Measurements from ENCODE around the gene CCDC144A. TPM values are rescaled to one million over a fixed set of nuclear protein-coding genes. Genes with fewer than 3 reads are reported as not detected.
A peak's percentile ranks its signal among the peaks of the same experiment; 100 is the strongest.
"Not testable (repeated sequence)": the region's sequence is repeated elsewhere in the genome, so short reads cannot be mapped to it uniquely, and the experiment has no call there.

CCDC144A gene, protein sequence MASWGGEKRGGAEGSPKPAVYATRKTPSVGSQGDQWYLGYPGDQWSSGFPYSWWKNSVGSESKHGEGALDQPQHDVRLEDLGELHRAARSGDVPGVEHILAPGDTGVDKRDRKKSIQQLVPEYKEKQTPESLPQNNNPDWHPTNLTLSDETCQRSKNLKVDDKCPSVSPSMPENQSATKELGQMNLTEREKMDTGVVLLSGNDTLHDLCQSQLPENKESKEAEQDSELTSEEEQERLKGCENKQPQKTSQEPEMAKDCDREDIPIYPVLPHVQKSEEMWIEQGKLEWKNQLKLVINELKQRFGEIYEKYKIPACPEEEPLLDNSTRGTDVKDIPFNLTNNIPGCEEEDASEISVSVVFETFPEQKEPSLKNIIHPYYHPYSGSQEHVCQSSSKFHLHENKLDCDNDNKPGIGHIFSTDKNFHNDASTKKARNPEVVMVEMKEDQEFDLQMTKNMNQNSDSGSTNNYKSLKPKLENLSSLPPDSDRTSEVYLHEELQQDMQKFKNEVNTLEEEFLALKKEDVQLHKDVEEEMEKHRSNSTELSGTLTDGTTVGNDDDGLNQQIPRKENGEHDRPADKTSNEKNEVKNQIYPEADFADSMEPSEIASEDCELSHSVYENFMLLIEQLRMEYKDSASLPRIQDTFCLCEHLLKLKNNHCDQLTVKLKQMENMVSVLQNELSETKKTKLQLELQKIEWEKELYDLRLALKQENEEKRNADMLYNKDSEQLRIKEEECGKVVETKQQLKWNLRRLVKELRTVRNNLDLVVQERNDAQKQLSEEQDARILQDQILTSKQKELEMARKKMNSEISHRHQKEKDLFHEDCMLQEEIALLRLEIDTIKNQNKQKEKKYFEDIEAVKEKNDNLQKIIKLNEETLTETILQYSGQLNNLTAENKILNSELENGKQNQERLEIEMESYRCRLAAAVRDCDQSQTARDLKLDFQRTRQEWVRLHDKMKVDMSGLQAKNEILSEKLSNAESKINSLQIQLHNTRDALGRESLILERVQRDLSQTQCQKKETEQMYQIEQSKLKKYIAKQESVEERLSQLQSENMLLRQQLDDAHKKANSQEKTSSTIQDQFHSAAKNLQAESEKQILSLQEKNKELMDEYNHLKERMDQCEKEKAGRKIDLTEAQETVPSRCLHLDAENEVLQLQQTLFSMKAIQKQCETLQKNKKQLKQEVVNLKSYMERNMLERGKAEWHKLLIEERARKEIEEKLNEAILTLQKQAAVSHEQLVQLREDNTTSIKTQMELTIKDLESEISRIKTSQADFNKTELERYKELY (N-terminal part only)
- 4.3 TPM for total RNA-seq

DNA sequence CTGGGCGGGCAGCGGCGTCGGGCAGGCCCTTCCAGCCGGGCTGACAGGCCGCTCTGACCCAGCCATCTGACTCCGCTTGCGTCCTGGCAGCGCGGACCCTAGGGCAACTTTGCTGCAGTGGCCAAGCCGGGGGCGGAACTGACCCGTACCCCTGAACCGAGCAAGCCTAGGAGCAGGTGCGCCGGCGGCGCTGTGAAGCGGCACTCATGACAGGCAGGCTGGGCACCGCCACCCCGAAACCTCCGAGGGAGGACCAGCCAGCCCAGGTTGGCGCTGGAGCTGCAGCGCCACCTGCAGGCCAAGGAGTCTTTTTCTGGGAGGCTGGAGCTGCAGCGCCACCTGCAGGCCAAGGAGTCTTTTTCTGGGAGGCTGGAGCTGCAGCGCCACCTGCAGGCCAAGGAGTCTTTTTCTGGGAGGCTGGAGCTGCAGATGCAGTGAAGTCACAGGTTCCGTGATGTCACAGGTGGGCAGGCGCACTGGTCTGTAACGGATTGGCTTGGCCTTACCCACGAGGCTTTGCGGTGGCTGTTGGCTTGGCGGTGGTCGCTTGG, at the start of gene CCDC144A:
Gene CCDC144A (plus strand): TSS at position 511 of the 551 bp plus-strand sequence. CDS start 160 bp downstream, outside the sequence.
- DNase-seq (ENCODE audit: low read depth in 2 of 3, low spot score in 2 of 3): peak in 2 of 3 donors; percentile 50 to 52

DNA sequence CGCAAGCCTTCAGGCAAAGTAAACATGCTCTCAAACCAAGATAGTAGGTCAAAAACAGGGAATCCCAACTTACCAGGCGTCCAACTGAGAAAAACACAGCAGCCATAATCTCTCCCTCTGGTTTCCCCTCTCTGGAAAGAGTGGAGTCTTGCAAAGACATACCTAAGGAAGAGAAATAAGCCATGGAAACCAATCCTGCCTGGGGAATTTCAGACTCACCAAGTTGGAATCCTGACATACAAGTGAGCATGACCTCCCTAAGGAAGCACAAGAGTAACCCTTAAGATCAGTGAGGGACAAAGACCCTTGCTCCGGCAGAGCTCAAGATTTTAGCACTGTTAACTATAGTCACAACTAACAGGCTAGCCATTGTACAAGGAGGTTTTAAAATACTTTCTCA, 40.5 kb upstream of the CCDC144A start:
- no peak for DNase-seq (ENCODE audit: low read depth in 2 of 3, low spot score in 2 of 3)

DNA sequence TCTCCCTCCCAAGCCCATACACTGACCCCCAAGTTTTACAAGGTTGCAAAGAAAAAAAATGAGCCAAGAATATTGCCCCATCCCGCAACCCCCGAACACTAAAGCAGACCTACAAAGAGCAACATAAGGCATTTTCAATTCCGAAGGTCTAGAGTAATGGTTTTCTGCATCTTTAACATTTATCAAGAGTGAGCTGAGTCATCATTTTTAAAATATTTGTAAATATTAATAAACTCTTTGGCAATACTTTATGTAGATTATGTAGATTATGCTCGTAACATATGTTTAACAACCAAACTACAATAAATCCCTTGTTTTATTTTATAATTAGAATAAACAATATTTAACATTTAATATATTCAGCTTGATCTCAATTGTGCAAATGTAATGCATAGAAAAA, 37.8 kb upstream of the CCDC144A start:
- DNase-seq (ENCODE audit: low read depth in 2 of 3, low spot score in 2 of 3): no peak

DNA sequence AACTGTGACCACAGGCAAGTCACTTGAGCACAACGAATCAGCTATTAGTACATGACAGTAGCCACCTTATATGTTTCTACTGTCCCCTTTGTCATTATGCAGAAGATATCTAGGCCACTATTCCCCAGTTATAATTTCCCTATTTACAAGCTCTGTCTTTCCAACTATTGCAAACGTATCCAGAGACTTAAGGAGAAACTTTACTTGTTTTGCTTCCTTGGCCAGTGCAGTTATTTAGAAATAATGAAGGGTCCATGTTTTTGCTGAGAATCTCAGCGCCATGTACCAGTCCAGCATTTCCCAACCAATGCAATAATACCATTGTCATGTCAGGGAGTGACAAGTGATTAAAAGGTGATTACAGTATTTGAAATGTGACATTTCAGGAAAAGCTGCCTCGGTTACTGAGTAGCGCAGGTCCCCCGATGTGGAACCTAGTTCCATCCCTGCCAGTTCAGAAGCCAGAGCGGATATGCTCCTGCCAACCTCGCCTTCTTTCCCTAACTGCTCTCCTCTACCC, 37.1 kb upstream of the CCDC144A start:
- no peak for DNase-seq (ENCODE audit: low read depth in 2 of 3, low spot score in 2 of 3)

DNA sequence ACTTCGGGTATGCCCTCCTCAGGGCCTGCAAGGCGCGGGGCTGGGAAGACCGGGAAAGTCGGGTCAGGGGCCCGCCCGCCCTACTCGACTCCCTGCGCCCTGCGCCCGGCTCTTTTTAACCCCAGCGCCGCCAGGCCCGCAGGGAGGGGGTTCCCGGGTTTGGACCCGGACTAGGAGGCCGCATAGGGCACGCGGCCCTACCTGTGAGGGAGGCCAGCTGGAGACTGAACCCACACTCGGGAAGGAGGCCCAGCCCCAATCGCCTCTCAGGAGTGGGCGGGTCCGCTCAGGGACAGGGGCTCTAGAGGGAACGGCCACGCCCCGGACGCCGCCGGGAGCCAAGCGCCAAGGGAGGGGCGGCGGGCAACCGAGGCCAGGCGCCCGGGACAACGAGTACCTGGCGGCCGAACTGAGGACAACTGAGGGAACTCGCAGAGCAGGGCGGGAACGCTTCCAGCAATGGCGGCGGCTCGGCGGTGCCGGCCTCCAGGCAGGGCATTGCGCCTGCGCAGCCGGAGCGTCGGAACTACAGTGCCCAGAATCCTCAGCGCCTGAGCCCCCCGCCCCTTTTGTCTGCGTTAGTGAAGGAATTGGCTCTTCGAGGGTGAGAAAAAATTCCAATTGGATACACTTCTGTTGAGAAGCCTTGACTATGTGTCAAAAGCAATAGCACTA, 36.5 kb upstream of the CCDC144A start, which contains the start of gene ZNF624:
Gene ZNF624 (minus strand): TSS at position 484 of the 675 bp plus-strand sequence.
- DNase-seq (ENCODE audit: low read depth in 2 of 3, low spot score in 2 of 3): peak; percentile 69 to 87 (median 83)

DNA sequence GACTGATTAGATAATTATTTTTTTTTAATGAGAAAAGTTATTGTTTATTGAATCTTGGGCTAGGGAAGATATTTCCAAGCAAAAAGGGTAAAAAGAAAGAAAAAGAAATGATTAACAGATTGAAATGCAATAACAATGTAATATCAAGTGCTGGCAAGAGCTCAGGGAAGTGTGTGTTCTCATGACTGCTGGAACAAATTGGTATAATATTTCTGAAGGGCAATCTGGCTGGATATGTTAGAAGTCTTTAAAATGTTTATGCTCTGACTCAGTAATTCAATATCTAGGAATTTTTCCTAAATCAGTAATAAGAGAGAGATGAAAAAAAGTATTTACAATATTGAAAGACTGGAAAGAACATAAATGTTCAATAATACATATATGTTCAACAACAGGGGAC, 28.8 kb upstream of the CCDC144A start:
- no peak for DNase-seq (ENCODE audit: low read depth in 2 of 3, low spot score in 2 of 3)

DNA sequence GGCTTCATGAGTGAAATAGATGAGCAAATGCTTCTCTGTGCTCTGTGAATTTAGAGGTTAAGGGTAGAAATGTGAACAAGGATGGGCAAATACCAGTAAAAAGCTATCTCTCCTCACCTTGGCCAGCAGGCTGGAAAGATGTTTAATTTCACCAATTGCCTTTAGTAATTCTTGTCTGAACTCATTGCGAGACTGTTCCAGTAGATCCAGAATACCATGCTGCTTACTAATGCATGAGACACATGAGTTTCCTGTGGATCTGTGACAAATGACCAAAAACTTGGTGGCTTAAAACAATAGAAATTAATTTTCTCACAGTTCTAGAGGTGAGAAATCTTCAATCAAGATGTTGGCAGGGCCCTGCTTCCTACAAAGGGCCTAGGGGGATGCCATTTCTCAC, 27.1 kb upstream of the CCDC144A start:
- DNase-seq (ENCODE audit: low read depth in 2 of 3, low spot score in 2 of 3): no peak

DNA sequence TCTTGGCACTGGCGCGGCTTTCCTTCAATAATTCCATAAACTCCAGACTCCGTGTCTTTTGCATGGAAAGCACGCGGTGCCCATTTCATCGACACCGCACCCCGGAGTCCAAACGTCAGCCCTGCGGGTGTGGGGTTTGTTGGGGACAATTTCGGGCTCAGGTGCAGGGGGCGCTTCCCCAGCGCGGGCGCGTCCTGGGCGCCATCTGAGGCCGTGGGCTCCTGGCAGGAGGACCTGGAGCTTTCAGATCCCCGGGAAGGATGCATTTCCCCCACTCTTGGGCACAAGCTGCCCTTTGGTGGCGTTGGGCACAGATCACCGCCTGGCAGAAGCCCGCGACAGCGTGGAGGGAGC, 23.5 kb upstream of the CCDC144A start:
- DNase-seq (ENCODE audit: low read depth in 2 of 3, low spot score in 2 of 3): not testable (repeated sequence)

DNA sequence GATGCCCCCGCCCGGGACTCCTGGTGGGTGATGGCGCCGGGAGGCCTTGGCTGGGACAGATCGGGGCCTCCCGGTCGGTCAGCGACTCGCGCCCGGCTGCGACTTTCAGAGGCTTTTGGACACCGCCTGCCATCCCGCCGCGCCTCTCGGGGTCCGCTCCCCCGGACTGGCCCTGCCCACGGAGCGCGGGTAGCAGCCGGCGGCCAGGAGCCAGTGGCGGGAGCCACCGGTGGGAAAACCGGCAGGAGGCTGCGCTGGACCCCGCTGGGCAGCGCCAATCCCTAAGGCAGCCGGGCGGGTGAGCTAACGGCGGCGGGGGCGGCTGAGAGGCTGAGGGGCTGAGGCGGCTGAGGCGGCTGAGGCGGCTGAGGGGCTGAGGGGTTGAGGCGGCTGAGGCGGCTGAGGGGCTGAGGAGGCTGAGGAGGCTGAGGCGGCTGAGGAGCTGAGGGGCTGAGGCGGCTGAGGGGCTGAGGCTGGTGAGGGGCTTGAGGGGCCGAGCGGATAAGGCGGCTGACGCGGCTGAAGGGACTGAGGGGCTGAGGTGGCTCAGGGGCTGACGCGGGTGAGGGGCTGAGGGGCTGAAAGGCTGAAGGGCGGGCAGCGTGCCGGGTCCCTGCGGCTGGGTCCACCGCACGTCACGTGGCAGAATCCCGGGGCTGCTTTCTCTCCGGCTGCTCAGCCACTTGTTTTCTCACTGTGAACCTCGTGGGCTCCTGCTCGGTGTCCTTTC, 23.0 kb upstream of the CCDC144A start:
- DNase-seq (ENCODE audit: low read depth in 2 of 3, low spot score in 2 of 3): peak in 1 of 3 donors; percentile 32

DNA sequence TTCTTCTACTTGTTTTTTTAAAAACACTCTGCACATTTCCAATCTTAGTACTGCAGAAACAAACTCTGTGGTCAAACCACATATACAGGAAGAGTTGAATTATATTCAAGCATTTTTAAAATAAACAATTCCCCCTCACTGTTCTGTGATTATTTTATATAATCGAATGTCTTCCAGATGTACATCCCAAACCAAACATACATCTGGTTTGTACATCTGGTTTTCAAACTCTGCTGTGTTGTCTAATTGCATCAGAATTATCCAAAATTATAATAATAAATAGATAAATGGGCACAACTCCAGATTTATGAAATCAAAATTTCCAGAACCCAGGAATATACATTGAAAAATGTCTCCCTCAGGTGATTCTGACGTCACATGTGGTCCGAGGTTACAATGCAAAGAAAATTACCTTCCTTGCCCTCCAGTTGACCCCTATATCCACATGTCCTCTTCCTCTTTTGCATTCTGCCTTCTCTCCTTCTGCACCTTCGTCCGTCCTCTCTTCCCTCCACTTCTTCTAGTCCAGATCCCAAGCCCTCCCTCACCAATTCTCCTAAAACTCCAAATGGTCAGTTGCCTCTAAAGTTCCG, 13.3 kb upstream of the CCDC144A start:
- no peak for DNase-seq (ENCODE audit: low read depth in 2 of 3, low spot score in 2 of 3)

DNA sequence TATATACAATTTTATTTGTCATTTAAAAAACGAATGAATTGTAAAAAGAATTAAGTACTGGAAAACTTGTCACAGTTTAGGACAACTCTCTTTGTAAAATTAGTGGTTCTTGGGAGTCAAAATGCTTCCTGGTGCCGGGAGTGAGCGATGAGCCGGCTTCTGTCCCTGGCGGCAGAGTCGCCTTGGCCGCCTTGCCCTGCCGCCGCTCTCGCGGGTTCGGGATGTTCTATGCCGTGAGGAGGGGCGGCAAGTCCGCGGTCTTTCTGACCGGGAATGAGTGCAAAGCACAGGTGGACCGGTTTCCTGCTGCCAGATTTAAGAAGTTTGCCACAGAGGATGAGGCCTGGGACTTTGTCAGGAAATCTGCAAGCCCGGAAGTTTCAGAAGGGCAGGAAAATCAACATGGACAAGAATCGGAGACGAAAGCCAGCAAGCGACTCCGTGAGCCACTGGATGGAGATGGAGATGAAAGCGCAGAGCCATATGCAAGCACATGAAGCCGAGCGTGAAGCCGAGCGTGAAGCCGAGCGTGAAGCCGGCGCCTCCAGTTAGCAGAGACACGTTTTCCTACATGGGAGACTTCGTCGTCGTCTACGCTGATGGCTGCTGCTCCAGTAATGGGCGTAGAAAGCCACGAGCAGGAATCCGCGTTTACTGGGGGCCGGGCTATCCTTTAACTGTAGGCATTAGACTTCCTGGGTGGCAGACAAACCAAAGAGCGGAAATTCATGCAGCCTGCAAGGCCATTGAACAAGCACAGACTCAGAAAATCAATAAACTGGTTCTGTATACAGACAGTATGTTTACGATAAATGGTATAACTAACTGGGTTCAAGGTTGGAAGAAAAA, 6.5 kb upstream of the CCDC144A start:
- DNase-seq (ENCODE audit: low read depth in 2 of 3, low spot score in 2 of 3): not testable (repeated sequence)

DNA sequence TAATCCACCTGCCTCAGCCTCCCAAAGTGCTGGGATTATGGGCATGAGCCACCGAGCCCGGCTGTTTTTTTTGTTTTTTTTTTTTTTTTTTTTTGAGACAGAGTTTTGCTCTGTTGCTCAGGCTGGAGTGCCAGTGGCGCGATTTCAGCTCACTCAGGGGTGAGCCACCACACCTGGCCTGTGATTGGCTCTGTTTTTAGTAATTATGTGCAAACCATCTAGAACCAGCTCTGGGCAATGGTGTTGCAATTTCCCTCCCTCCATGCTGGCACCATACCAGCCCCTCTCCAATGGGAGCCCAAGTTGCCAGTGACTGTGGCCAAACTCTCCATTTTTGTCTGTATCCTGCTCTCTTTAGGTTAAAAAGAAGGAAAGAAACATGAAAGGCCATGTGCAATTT, 4.0 kb upstream of the CCDC144A start:
- DNase-seq (ENCODE audit: low read depth in 2 of 3, low spot score in 2 of 3): not testable (repeated sequence)

DNA sequence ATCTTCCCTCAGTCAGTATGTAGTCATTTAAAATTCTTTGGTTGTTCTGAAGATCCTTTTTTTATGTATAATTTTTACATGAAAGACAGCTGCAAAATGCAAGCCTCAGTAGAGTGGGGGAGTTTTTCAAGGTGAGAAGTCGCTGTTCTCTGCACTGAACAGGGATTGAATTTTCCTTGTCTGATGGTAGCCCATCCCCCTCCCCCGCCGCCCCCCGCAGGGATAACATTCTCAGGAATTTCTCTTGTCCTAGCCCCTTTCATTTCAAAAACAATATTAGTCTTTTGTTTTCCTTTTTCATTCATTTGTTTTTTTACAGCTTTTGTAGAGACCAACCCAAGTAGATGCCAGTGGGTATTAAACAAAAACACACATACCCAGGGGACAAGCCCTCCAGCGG, 2.9 kb upstream of the CCDC144A start:
- DNase-seq (ENCODE audit: low read depth in 2 of 3, low spot score in 2 of 3): not testable (repeated sequence)

DNA sequence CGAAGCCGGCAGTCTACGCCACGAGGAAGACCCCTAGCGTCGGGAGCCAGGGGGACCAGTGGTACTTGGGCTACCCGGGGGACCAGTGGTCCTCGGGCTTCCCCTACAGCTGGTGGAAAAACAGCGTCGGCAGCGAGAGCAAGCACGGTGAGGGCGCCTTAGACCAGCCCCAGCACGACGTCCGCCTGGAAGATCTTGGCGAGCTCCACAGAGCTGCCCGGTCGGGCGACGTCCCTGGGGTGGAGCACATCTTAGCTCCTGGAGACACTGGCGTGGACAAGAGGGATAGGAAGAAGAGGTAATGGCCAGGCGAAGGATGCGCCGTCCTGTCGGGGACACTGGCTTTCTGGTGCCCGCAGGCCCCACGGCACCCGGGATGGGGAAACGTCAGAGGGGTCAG, 406 bp downstream of the CCDC144A start:
- DNase-seq (ENCODE audit: low read depth in 2 of 3, low spot score in 2 of 3): not testable (repeated sequence)

DNA sequence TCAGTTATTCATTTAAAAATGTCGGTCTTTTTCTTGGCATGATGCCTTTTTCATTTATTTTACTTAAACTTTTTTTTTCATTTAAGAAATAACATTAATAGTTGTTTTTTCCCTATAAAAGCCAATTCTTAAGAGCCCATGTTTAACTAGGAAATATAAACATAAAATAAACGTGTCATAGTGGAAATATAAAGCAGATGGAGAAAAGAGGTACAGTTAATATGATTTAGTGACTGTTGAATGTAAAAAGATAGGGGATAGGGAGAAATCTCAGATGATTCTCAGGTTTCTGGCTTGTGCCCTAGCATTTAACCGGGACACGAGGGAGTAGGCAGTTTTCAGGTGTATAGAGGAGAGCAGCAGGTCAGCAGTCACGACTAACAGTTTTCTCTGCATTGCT, 7.6 kb downstream of the CCDC144A start:
- not testable (repeated sequence) for DNase-seq (ENCODE audit: low read depth in 2 of 3, low spot score in 2 of 3)

DNA sequence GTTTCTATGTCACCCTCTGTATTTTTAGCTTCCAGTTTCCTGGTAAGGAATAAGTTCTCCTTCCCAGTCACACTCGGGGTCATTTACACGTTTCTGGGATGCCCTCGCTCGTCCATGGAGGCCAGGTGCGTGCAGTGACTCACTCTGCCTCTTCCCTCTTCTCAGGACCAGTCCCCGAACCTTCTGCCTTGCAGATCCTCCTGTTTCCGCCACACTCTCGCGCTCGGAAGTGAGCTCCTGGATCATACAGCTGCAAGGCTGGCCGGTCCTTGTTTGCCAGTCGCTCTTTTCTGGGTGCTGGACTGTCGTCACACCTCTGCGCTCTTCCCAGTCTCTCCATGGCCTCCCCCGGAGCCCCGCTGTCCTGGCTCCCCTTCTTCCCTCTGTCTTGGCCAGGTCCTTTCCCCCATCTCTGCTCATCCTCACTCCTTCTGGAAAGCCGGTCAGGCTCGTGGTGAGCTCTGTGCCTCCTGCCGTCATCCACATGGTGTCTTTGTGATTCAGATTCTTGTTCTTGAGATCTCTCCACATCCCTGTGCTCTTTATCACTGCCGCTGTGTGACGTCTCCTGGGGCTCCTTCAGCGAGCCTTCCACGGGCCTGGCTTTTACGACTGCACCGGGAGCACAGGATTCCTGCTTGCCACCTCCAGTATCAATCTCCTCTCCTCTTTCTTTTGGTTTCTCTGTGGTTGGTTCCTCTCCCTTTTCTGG, 55.6 kb downstream of the CCDC144A start:
- peak in 1 of 3 donors; percentile 2 for DNase-seq (ENCODE audit: low read depth in 2 of 3, low spot score in 2 of 3)

DNA sequence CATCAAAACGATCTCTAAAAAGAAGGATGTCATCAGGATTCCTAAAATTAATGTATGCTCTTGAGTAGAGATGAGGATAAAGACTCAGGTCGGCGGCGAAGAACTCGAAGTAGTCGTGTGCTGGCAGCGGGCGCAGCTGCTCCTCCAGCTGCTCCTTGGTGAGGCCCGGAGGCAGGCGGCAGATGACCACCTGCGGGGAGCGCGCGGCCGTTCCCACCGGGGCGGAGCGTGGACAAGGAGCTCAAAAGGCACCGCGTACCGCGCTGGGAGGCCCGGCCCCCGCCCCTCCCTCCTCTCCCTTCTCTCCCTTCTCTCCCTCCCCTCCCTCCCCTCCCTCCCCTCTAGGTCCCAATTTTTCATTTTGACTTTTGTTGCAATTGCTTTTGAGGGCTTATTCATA, 56.5 kb downstream of the CCDC144A start:
- DNase-seq (ENCODE audit: low read depth in 2 of 3, low spot score in 2 of 3): not testable (repeated sequence)
